BJ (cell line): ENCODE results near the gene GSK3A. TPM values are rescaled to one million over a fixed set of nuclear protein-coding genes. Genes with fewer than 3 reads are reported as not detected.

ENCODE experiments used
- CTCF ChIA-PET: fragments of 350-600 bp; formaldehyde crosslinking; extraction: SDS; loops from one replicate; lab custom pipeline; 2021; ENCODE audit warnings: antibody characterized with exemption, inconsistent platforms; lab: Yijun Ruan, JAX
- POLR2A ChIA-PET: fragments of 300-600 bp; sonication (Branson Sonifier 250); formaldehyde crosslinking; extraction: SDS; loops from one replicate; lab custom pipeline; 2021; ENCODE audit warnings: antibody characterized with exemption; lab: Charles Lee
- DNase-seq: peaks from one replicate; pipeline ENCODE4 v3.0.0-alpha.2; 2011; ENCODE audit warnings: low read depth
- H3K27me3 ChIP-seq: 2 replicates; pipeline ENCODE4 v1.6.0; 2011; ENCODE audit warnings: low read length; ENCODE audit not compliant: control insufficient read depth, insufficient read depth
- H3K36me3 ChIP-seq: 2 replicates; pipeline ENCODE4 v1.5.1; 2011; ENCODE audit warnings: low read length; ENCODE audit not compliant: control insufficient read depth, insufficient read depth
- H3K4me3 ChIP-seq: 2 replicates; pipeline ENCODE4 v1.5.1; 2011; ENCODE audit warnings: low read depth, mild to moderate bottlenecking, control low read depth, low read length
- polyA plus RNA-seq: library from polyadenylated mRNA; depleted of rRNA; stranded (reverse); fragments of >200 nt; gene quantifications from 2 replicates; pipeline ENCODE4 v1.2.3, GENCODE V29; 2011
- TF ChIP-seq, protein P1 (sequence below): IDR thresholded peaks from 2 replicates; pipeline ENCODE4 v1.5.1; 2011; ENCODE audit warnings: low read depth, mild to moderate bottlenecking, control low read depth, inconsistent platforms, low read length, moderate library complexity; ENCODE audit not compliant: insufficient read depth

GSK3A gene
- polyA plus RNA-seq, 1 experiment, result 36.1 TPM

- no peaks in the 10 kb centered on the region for H3K36me3 ChIP-seq
- ChIA-PET CTCF (interaction anchor here (1.0 to 7.4 kb wide), 6 partner anchors 9 to 41 kb away, joined by 4 to 135 read pairs (median 16); partner anchors contain the start of genes CIC and GSK3A), POLR2A (no interaction called here)
- H3K4me3 ChIP-seq, result peak overlapping the region; percentile 54
- no peak for DNase-seq
- no peaks in the 10 kb centered on the region for H3K27me3 ChIP-seq
- TF ChIP-seq, protein P1, sequence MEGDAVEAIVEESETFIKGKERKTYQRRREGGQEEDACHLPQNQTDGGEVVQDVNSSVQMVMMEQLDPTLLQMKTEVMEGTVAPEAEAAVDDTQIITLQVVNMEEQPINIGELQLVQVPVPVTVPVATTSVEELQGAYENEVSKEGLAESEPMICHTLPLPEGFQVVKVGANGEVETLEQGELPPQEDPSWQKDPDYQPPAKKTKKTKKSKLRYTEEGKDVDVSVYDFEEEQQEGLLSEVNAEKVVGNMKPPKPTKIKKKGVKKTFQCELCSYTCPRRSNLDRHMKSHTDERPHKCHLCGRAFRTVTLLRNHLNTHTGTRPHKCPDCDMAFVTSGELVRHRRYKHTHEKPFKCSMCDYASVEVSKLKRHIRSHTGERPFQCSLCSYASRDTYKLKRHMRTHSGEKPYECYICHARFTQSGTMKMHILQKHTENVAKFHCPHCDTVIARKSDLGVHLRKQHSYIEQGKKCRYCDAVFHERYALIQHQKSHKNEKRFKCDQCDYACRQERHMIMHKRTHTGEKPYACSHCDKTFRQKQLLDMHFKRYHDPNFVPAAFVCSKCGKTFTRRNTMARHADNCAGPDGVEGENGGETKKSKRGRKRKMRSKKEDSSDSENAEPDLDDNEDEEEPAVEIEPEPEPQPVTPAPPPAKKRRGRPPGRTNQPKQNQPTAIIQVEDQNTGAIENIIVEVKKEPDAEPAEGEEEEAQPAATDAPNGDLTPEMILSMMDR, result no peak
Observed at GRCh38 chr19:42280815-42281145, 38.4 kb upstream of the GSK3A start.

- peak overlapping the region; percentile 54 for H3K4me3 ChIP-seq
- ChIA-PET POLR2A (interaction anchor here (0.6 kb wide), 2 partner anchors 10 to 204 kb away, joined by 5 to 11 read pairs; partner anchors contain the start of gene ZNF574), CTCF (interaction anchor here (0.8 to 7.4 kb wide), 18 partner anchors 10 to 172 kb away, joined by 3 to 135 read pairs (median 7); partner anchors contain the start of genes CIC, ERF, GSK3A and PAFAH1B3)
- TF ChIP-seq, protein P1, result peak; percentile 91
- H3K36me3 ChIP-seq, result 0 out of 2 replicates have a peak, but pooled peaks cover 1% of the 10 kb centered on the region
- H3K27me3 ChIP-seq, result no peaks in the 10 kb centered on the region
- no peak for DNase-seq
Observed at GRCh38 chr19:42279902-42280814, 37.8 kb upstream of the GSK3A start.

GRCh38 chr19:42279155-42279901 is 36.9 kb upstream of the GSK3A start:
- Histone ChIP-seq H3K4me3 (peak overlapping the region; percentile 54), H3K27me3 (no peaks in the 10 kb centered on the region), H3K36me3 (peaks cover 7% of the 10 kb centered on the region)
- TF ChIP-seq, protein P1, result no peak
- ChIA-PET CTCF (interaction anchor here (0.8 to 7.4 kb wide), 18 partner anchors 9 to 171 kb away, joined by 3 to 135 read pairs (median 7); partner anchors contain the start of genes CIC, ERF, GSK3A and PAFAH1B3), POLR2A (no interaction called here)
- no peak for DNase-seq

- Histone ChIP-seq H3K27me3 (no peaks in the 10 kb centered on the region), H3K36me3 (peaks cover 13% of the 10 kb centered on the region), H3K4me3 (no peak overlapping the region)
- TF ChIP-seq, protein P1, result no peak
- ChIA-PET CTCF (interaction anchor here (0.9 to 7.4 kb wide), 15 partner anchors 9 to 170 kb away, joined by 3 to 135 read pairs (median 7); partner anchors contain the start of genes CIC, ERF, GSK3A and PAFAH1B3), POLR2A (no interaction called here)
- DNase-seq, result no peak
Observed at GRCh38 chr19:42278452-42279154, 36.2 kb upstream of the GSK3A start.
